Measurements from ENCODE around the gene PCYT1B.

PCYT1B gene

GRCh38 chrX:24525455-24525854 lies 121.7 kb downstream of the PCYT1B start:
- peaks cover 16% of the 10 kb centered on the region for H3K36me3 Mint-ChIP-seq (ENCODE audit: low read depth)
- no peak overlapping the region for H3K27ac Mint-ChIP-seq
- H3K9me3 Mint-ChIP-seq = no peaks in the 10 kb centered on the region
- no peak overlapping the region for H3K4me3 Mint-ChIP-seq
- H3K27me3 Mint-ChIP-seq = no peaks in the 10 kb centered on the region
- no peaks in the 10 kb centered on the region for H3K4me1 Mint-ChIP-seq (ENCODE audit: low read depth)

GRCh38 chrX:24520472-24520871 lies 126.7 kb downstream of the PCYT1B start:
- Mint-ChIP-seq H3K36me3 (ENCODE audit: low read depth) (peaks cover 21% of the 10 kb centered on the region), H3K27me3 (no peaks in the 10 kb centered on the region), H3K4me1 (ENCODE audit: low read depth) (no peaks in the 10 kb centered on the region), H3K9me3 (no peaks in the 10 kb centered on the region), H3K27ac (no peak overlapping the region), H3K4me3 (no peak overlapping the region)

- no peaks in the 10 kb centered on the region for H3K9me3 Mint-ChIP-seq
- no peak overlapping the region for H3K4me3 Mint-ChIP-seq
- no peaks in the 10 kb centered on the region for H3K27me3 Mint-ChIP-seq
- H3K36me3 Mint-ChIP-seq (ENCODE audit: low read depth) = peaks cover 21% of the 10 kb centered on the region
- peak overlapping the region; percentile 69 for H3K27ac Mint-ChIP-seq
- peaks cover 16% of the 10 kb centered on the region for H3K4me1 Mint-ChIP-seq (ENCODE audit: low read depth)
Observed at GRCh38 chrX:24515447-24515846, 131.7 kb downstream of the PCYT1B start.

DNA sequence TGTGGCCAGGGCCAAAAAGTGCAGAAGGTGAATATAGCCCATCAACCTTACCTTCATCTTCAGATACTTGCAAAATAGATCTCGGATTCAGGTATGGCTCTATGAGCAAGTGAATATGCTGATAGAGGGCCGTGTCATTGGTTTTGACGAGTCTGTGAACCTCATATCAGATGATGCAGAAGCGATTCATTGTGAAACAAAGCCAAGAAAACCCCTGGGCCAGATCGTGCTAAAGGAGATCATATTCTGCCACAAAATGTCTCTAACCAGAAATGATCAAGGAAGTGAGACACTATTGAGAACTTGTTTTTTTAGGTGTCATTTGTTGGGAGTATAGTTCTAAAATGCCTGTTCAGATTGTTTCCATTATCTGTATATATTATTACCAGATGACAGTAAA lies 133.7 kb downstream of the PCYT1B start:
- H3K36me3 Mint-ChIP-seq (ENCODE audit: low read depth) = peaks cover 14% of the 10 kb centered on the region
- H3K4me3 Mint-ChIP-seq = no peak overlapping the region
- H3K27me3 Mint-ChIP-seq = no peaks in the 10 kb centered on the region
- no peak overlapping the region for H3K27ac Mint-ChIP-seq
- H3K9me3 Mint-ChIP-seq = no peaks in the 10 kb centered on the region
- H3K4me1 Mint-ChIP-seq (ENCODE audit: low read depth) = peaks cover 16% of the 10 kb centered on the region

GRCh38 chrX:24508375-24508774 lies 138.8 kb downstream of the PCYT1B start:
- H3K9me3 Mint-ChIP-seq = no peaks in the 10 kb centered on the region
- no peaks in the 10 kb centered on the region for H3K27me3 Mint-ChIP-seq
- H3K4me1 Mint-ChIP-seq (ENCODE audit: low read depth) = peaks cover 21% of the 10 kb centered on the region
- H3K4me3 Mint-ChIP-seq = no peak overlapping the region
- H3K27ac Mint-ChIP-seq = no peak overlapping the region
- peaks cover 15% of the 10 kb centered on the region for H3K36me3 Mint-ChIP-seq (ENCODE audit: low read depth)
